Caco-2 (cell line): Measurements from ENCODE around the gene DGKI. TPM values are rescaled to one million over a fixed set of nuclear protein-coding genes. Genes with fewer than 3 reads are reported as not detected.
"Not testable (repeated sequence)": the region's sequence is repeated elsewhere in the genome, so short reads cannot be mapped to it uniquely, and the experiment has no call there.

ENCODE experiments used
- BruUV-seq: library from RNA; stranded (reverse); fragments of 400-500 nt; replicated peaks from 2 replicates; lab custom pipeline; 2021; lab: Mats Ljungman, UMichigan
- CTCF ChIA-PET: fragments of 300-600 bp; sonication (Branson Sonifier 250); formaldehyde crosslinking; loops from one replicate; lab custom pipeline; 2022; ENCODE audit warnings: antibody characterized with exemption; lab: Charles Lee
- POLR2A ChIA-PET: fragments of 300-600 bp; sonication (Branson Sonifier 250); formaldehyde crosslinking; loops from one replicate; lab custom pipeline; 2022; ENCODE audit warnings: antibody characterized with exemption; lab: Charles Lee
- DNase-seq, 2 experiments: peaks; one replicate each; pipeline versions ENCODE4 v3.0.0 to v3.0.0-alpha.2; 2020 to 2022
- H3K27me3 ChIP-seq: replicated peaks from 2 replicates; pipeline ENCODE4 v1.6.0; 2011; ENCODE audit warnings: low read length; ENCODE audit not compliant: control insufficient read depth, insufficient read depth
- H3K36me3 ChIP-seq: 2 replicates; pipeline ENCODE4 v1.5.1; 2011; ENCODE audit warnings: low read length; ENCODE audit not compliant: control insufficient read depth, insufficient read depth
- H3K4me1 ChIP-seq: fragments of 250-450 bp; sonication (Bioruptor Pico); 2 replicates; pipeline ENCODE4 v1.5.1; 2020; ENCODE audit warnings: mild to moderate bottlenecking
- H3K4me3 ChIP-seq: 2 replicates; pipeline ENCODE4 v1.5.1; 2011; ENCODE audit warnings: low read depth, mild to moderate bottlenecking, control low read depth, low read length
- H3K9me3 ChIP-seq: fragments of 250-450 bp; sonication (Bioruptor Pico); 2 replicates; pipeline ENCODE4 v1.5.1; 2020; ENCODE audit warnings: mild to moderate bottlenecking, moderate library complexity
- H3K27ac Mint-ChIP-seq: one replicate; pipeline ENCODE4 v1.8.0; 2022; ENCODE audit warnings: mixed read lengths; ENCODE audit not compliant: unreplicated experiment
- H3K27me3 Mint-ChIP-seq: one replicate; pipeline ENCODE4 v1.8.0; 2022; ENCODE audit warnings: mixed read lengths; ENCODE audit not compliant: insufficient read depth, unreplicated experiment
- H3K36me3 Mint-ChIP-seq: one replicate; pipeline ENCODE4 v1.8.0; 2022; ENCODE audit warnings: mild to moderate bottlenecking, mixed read lengths; ENCODE audit not compliant: insufficient read depth, unreplicated experiment
- H3K4me1 Mint-ChIP-seq: one replicate; pipeline ENCODE4 v1.8.0; 2022; ENCODE audit warnings: low read depth, mixed read lengths; ENCODE audit not compliant: unreplicated experiment
- H3K4me3 Mint-ChIP-seq: one replicate; pipeline ENCODE4 v1.8.0; 2022; ENCODE audit warnings: mild to moderate bottlenecking, moderate library complexity, mixed read lengths; ENCODE audit not compliant: unreplicated experiment
- H3K9me3 Mint-ChIP-seq: one replicate; pipeline ENCODE4 v1.8.0; 2022; ENCODE audit warnings: mixed read lengths; ENCODE audit not compliant: unreplicated experiment
- intact Hi-C: fragments of 100-400 bp; cut with micrococcal nuclease; formaldehyde crosslinking; loops from one replicate; pipeline ENCODE4 v1.10.0; 2022; ENCODE audit not compliant: unreplicated experiment
- total RNA-seq: library from RNA; stranded (reverse); gene quantifications from 2 replicates; pipeline ENCODE4 v1.2.3, GENCODE V29; 2022
- TF ChIP-seq, protein P1 (sequence below), 2 experiments: fragments of 200-600 bp in 1 of 2; IDR thresholded peaks; 1 replicate in 1 of 2; 2 replicates in 1 of 2; pipeline versions ENCODE4 v1.5.1 to v1.8.0; 2011 to 2022; ENCODE audit warnings: antibody characterized with exemption in 1 of 2, control low read depth in 1 of 2, inconsistent platforms in 1 of 2, low read depth in 1 of 2, low read length in 1 of 2, mild to moderate bottlenecking in 1 of 2, moderate library complexity in 1 of 2; ENCODE audit not compliant: insufficient read depth in 1 of 2, severe bottlenecking in 1 of 2, unreplicated experiment in 1 of 2

Gene DGKI
- total RNA-seq, 1 experiment from 2014 or later, result 0.84 TPM

DNA sequence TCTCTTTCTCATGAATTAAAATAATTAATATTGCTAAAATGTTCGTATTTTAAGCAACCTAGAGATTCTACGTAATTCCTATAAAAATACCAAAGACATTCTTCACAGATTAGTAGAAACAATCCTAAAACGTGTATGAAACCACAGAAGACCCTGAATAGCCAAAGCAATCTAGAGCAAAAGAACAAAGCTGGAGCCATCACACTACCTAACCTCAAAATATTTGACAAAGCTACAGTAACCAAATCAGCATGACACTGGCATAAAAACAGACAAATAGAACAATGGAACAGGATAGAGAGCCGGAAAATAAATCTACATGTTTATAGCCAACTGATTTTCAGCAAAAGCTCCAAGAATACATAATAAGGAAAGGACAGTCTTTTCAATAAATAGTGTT lies 397.8 kb downstream of the DGKI start:
- no peak overlapping the region for H3K27ac Mint-ChIP-seq
- ChIA-PET CTCF (no interaction called here), POLR2A (no interaction called here)
- TF ChIP-seq, protein P1, sequence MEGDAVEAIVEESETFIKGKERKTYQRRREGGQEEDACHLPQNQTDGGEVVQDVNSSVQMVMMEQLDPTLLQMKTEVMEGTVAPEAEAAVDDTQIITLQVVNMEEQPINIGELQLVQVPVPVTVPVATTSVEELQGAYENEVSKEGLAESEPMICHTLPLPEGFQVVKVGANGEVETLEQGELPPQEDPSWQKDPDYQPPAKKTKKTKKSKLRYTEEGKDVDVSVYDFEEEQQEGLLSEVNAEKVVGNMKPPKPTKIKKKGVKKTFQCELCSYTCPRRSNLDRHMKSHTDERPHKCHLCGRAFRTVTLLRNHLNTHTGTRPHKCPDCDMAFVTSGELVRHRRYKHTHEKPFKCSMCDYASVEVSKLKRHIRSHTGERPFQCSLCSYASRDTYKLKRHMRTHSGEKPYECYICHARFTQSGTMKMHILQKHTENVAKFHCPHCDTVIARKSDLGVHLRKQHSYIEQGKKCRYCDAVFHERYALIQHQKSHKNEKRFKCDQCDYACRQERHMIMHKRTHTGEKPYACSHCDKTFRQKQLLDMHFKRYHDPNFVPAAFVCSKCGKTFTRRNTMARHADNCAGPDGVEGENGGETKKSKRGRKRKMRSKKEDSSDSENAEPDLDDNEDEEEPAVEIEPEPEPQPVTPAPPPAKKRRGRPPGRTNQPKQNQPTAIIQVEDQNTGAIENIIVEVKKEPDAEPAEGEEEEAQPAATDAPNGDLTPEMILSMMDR (IDR thresholded peaks at IDR 0.05; ENCODE audit: insufficient read depth in 1 of 2, low read depth in 1 of 2, low read length in 1 of 2, severe bottlenecking in 1 of 2, unreplicated experiment in 1 of 2), result no peak
- intact Hi-C loops, result no loop called here
- no peaks in the 10 kb centered on the region for H3K9me3 Mint-ChIP-seq
- BruUV-seq, result no TSS peak
- Histone ChIP-seq H3K27me3 (no peaks in the 10 kb centered on the region), H3K4me1 (no peaks in the 10 kb centered on the region), H3K4me3 (no peak overlapping the region), H3K9me3 (no peaks in the 10 kb centered on the region), H3K36me3 (no peaks in the 10 kb centered on the region)
- no peak for DNase-seq
- peaks cover 21% of the 10 kb centered on the region for H3K27me3 Mint-ChIP-seq
- no peaks in the 10 kb centered on the region for H3K4me1 Mint-ChIP-seq
- H3K4me3 Mint-ChIP-seq, result no peak overlapping the region
- no peaks in the 10 kb centered on the region for H3K36me3 Mint-ChIP-seq

DNA sequence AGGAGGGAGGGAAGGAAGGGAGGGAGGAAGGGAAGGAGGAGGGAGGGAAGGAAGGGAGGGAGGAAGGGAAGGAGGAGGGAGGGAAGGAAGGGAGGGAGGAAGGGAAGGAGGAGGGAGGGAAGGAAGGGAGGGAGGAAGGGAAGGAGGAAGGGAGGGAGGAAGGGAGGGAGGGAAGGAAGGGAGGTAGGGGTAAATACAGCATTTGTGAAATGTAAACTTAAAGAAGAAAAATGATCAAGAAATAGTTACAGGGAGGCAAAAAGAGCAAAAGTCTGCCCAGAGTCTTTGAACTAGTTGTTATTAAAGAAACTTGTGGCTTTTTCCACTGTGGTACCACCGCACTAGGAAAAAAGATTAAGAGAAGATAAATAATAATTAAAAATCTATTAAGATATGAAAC lies 398.2 kb downstream of the DGKI start:
- H3K4me3 ChIP-seq, H3K4me3 Mint-ChIP-seq, H3K4me1 Mint-ChIP-seq, H3K27me3 ChIP-seq, H3K9me3 ChIP-seq, H3K27ac Mint-ChIP-seq, H3K36me3 ChIP-seq, CTCF ChIA-PET, POLR2A ChIA-PET, H3K36me3 Mint-ChIP-seq, BruUV-seq, DNase-seq, H3K9me3 Mint-ChIP-seq, intact Hi-C loops, H3K4me1 ChIP-seq: not testable (repeated sequence)
- peaks cover 21% of the 10 kb centered on the region for H3K27me3 Mint-ChIP-seq

DNA sequence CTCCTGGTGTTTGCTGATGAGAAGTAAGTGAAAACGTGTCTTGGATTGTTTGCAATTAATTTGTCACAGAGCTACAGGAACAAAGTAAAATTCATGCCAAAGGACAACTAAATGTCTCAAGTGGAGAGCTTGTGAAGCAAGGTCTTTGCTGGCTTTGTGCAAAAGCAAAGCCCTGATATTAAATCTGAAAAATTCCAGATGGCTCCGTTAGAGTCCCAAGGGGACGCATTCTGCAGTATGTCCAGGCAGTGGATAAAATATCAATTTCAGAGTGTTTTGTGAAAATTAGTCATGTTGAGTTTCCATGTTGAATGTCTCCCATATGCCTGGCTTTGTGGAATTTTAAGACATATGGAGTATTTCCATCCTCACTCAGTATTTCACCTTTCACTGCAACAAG lies 400.7 kb downstream of the DGKI start:
- POLR2A ChIA-PET, result no interaction called here
- no peak overlapping the region for H3K4me3 ChIP-seq
- DNase-seq, result no peak
- H3K27me3 ChIP-seq, result no peaks in the 10 kb centered on the region
- intact Hi-C loops, result no loop called here
- H3K4me1 Mint-ChIP-seq, result no peaks in the 10 kb centered on the region
- H3K27ac Mint-ChIP-seq, result no peak overlapping the region
- CTCF ChIA-PET, result no interaction called here
- H3K36me3 ChIP-seq, result no peaks in the 10 kb centered on the region
- H3K27me3 Mint-ChIP-seq, result peaks cover 21% of the 10 kb centered on the region
- no peak overlapping the region for H3K4me3 Mint-ChIP-seq
- BruUV-seq, result no TSS peak
- H3K9me3 Mint-ChIP-seq, result no peaks in the 10 kb centered on the region
- TF ChIP-seq, protein P1 (IDR thresholded peaks at IDR 0.05; ENCODE audit: insufficient read depth in 1 of 2, low read depth in 1 of 2, low read length in 1 of 2, severe bottlenecking in 1 of 2, unreplicated experiment in 1 of 2), result no peak
- H3K4me1 ChIP-seq, result no peaks in the 10 kb centered on the region
- H3K36me3 Mint-ChIP-seq, result no peaks in the 10 kb centered on the region
- H3K9me3 ChIP-seq, result no peaks in the 10 kb centered on the region

DNA sequence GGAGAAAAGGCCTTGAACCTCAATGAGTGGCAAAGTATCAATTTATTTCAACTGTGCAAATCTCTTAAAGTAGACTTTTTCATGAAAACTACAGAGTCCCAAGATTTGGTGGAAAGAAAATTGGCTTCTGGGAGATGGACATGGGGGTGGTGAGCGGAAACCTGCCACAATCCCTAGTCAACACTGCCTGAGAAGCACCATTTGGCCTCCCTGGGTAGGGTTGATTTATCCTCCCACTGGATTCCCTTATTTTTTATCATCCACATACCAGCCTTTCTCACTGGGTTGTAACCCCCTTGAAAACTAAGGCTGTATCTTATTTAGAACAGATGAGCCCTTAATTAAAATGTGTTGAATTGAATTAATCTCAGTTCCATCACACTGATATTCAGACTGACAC lies 401.5 kb downstream of the DGKI start:
- Mint-ChIP-seq H3K9me3 (no peaks in the 10 kb centered on the region), H3K27ac (no peak overlapping the region), H3K4me1 (no peaks in the 10 kb centered on the region), H3K4me3 (no peak overlapping the region), H3K36me3 (no peaks in the 10 kb centered on the region), H3K27me3 (peaks cover 21% of the 10 kb centered on the region)
- ChIA-PET POLR2A (no interaction called here), CTCF (no interaction called here)
- DNase-seq, result no peak
- TF ChIP-seq, protein P1 (IDR thresholded peaks at IDR 0.05; ENCODE audit: insufficient read depth in 1 of 2, low read depth in 1 of 2, low read length in 1 of 2, severe bottlenecking in 1 of 2, unreplicated experiment in 1 of 2), result no peak
- intact Hi-C loops, result no loop called here
- no TSS peak for BruUV-seq
- Histone ChIP-seq H3K4me1 (no peaks in the 10 kb centered on the region), H3K36me3 (no peaks in the 10 kb centered on the region), H3K27me3 (no peaks in the 10 kb centered on the region), H3K4me3 (no peak overlapping the region), H3K9me3 (no peaks in the 10 kb centered on the region)
